Fibroblast of lung (primary cell): Measurements from ENCODE around the gene MAB21L3. TPM values are rescaled to one million over a fixed set of nuclear protein-coding genes. Genes with fewer than 3 reads are reported as not detected.

ENCODE experiments used
- DNase-seq, 2 donors: peaks; one replicate each; pipeline versions ENCODE4 v3.0.0 to v3.0.0-alpha.2; 2010; ENCODE audit warnings: low read depth in 2 of 2
- H2AFZ ChIP-seq: 2 replicates; pipeline ENCODE4 v1.5.1; 2012; ENCODE audit warnings: low read length, control low read depth, inconsistent platforms
- H3K27ac ChIP-seq: 2 replicates; pipeline ENCODE4 v1.5.1; 2011; ENCODE audit warnings: low read length, control low read depth; ENCODE audit not compliant: insufficient read depth
- H3K27me3 ChIP-seq: 2 replicates; pipeline ENCODE4 v1.5.1; 2011; ENCODE audit warnings: mild to moderate bottlenecking, low read length; ENCODE audit not compliant: control insufficient read depth, insufficient read depth
- H3K36me3 ChIP-seq: 2 replicates; pipeline ENCODE4 v1.5.1; 2011; ENCODE audit warnings: low read length; ENCODE audit not compliant: control insufficient read depth, insufficient read depth
- H3K4me1 ChIP-seq: 2 replicates; pipeline ENCODE4 v1.5.1; 2011; ENCODE audit warnings: low read length; ENCODE audit not compliant: control insufficient read depth, insufficient read depth; ENCODE audit errors: extremely low read depth
- H3K4me2 ChIP-seq: 2 replicates; pipeline ENCODE4 v1.5.1; 2011; ENCODE audit warnings: low read length, control low read depth; ENCODE audit not compliant: insufficient read depth; ENCODE audit errors: extremely low read depth
- H3K4me3 ChIP-seq, 4 experiments: fragments of 200-600 bp in 1 of 4; sonication (generic) in 1 of 4; replicated peaks in 1 of 4; 2 replicates each; pipeline ENCODE4 v1.5.1; 2011 to 2016; ENCODE audit warnings: low read length in 4 of 4, low read depth in 3 of 4, mild to moderate bottlenecking in 3 of 4, control low read depth in 2 of 4, inconsistent platforms in 1 of 4, mixed read lengths in 1 of 4; ENCODE audit not compliant: insufficient read depth in 1 of 4; ENCODE audit errors: control extremely low read depth in 1 of 4
- H3K79me2 ChIP-seq: 2 replicates; pipeline ENCODE4 v1.5.1; 2012; ENCODE audit warnings: mild to moderate bottlenecking, low read length, inconsistent platforms; ENCODE audit not compliant: control insufficient read depth, insufficient read depth
- H3K9ac ChIP-seq: 2 replicates; pipeline ENCODE4 v1.5.1; 2011; ENCODE audit warnings: mild to moderate bottlenecking, low read length, control low read depth; ENCODE audit not compliant: insufficient read depth
- H3K9me3 ChIP-seq: 2 replicates; pipeline ENCODE4 v1.5.1; 2012; ENCODE audit warnings: low read depth, low read length; ENCODE audit not compliant: control insufficient read depth, insufficient read depth
- H4K20me1 ChIP-seq: 2 replicates; pipeline ENCODE4 v1.5.1; 2011; ENCODE audit warnings: low read length; ENCODE audit not compliant: control insufficient read depth, insufficient read depth; ENCODE audit errors: extremely low read depth
- EZH2 ChIP-seq: IDR thresholded peaks from 2 replicates; pipeline ENCODE4 v1.5.1; 2012; ENCODE audit warnings: low read length, control low read depth, mild to moderate bottlenecking; ENCODE audit errors: missing control alignments
- polyA plus RNA-seq, 2 donors: library from polyadenylated mRNA; depleted of rRNA in 1 of 2; stranded (reverse) in 1 of 2; unstranded in 1 of 2; fragments of >200 nt; gene quantifications; 2 replicates each; pipeline ENCODE4 v1.2.1, GENCODE V29; 2011 to 2012; ENCODE audit warnings: missing spikeins in 1 of 2
- total RNA-seq: library from RNA; depleted of rRNA; stranded (reverse); fragments of >200 nt; gene quantifications from 2 replicates; pipeline ENCODE4 v1.2.1, GENCODE V29; 2014
- TF ChIP-seq, protein P1 (sequence below), 2 donors: IDR thresholded peaks in 1 of 2; conservative IDR thresholded peaks in 1 of 2; 1 replicate in 1 of 2; 2 replicates in 1 of 2; pipeline ENCODE4 v1.5.1; 2011 to 2012; ENCODE audit warnings: low read length in 2 of 2, control low read depth in 1 of 2, inconsistent platforms in 1 of 2, low read depth in 1 of 2, mild to moderate bottlenecking in 1 of 2

The MAB21L3 gene
- total and polyA plus RNA-seq, 2 donors (not counting 1 experiment from before 2014, with no cell fraction given), result 0.18 to 0.66 TPM

DNA sequence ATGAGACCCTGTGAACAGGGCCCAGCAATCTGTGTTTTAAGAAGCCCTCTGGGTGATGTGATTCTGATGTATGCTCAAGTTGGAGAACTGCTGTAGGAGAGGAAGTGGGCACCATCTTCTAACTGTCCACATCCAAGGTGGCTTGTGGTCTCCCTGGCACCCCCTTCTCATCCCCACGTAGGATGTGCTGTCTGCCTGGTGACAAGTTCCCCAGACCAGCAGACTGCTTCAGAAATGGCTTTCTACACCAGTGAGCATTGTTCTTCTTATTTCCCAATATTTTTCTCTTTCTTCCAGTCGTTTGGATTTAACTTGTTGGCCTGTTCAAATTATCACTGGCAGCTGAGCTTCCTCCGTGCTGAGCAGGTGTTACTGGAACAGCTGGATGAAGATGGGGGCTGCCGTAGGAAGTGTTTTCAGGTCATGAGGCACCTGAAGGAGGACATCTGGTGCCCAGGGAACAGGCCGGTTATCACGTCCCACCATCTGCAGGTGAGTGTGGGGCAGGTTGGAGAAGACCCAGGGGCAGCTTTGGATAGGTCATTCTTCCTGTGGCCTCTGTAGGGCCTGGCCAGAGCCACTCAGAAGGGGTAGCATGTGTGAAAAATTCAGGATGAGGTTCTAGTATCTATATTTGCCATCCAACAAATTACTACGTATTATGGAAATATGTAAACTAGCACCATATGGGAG lies 16.8 kb downstream of the MAB21L3 start:
- H3K4me1 ChIP-seq, result peaks cover 4% of the 10 kb centered on the region
- H3K79me2 ChIP-seq, result no peaks in the 10 kb centered on the region
- H4K20me1 ChIP-seq, result no peaks in the 10 kb centered on the region
- no peaks in the 10 kb centered on the region for H3K36me3 ChIP-seq
- no peak overlapping the region for H3K27ac ChIP-seq
- H3K27me3 ChIP-seq, result peaks cover 16% of the 10 kb centered on the region
- no peak overlapping the region for H3K4me2 ChIP-seq
- no peak for TF ChIP-seq EZH2
- TF ChIP-seq, protein P1, sequence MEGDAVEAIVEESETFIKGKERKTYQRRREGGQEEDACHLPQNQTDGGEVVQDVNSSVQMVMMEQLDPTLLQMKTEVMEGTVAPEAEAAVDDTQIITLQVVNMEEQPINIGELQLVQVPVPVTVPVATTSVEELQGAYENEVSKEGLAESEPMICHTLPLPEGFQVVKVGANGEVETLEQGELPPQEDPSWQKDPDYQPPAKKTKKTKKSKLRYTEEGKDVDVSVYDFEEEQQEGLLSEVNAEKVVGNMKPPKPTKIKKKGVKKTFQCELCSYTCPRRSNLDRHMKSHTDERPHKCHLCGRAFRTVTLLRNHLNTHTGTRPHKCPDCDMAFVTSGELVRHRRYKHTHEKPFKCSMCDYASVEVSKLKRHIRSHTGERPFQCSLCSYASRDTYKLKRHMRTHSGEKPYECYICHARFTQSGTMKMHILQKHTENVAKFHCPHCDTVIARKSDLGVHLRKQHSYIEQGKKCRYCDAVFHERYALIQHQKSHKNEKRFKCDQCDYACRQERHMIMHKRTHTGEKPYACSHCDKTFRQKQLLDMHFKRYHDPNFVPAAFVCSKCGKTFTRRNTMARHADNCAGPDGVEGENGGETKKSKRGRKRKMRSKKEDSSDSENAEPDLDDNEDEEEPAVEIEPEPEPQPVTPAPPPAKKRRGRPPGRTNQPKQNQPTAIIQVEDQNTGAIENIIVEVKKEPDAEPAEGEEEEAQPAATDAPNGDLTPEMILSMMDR (conservative IDR thresholded peaks at IDR 0.05 in 1 of 2, IDR thresholded peaks at IDR 0.05 in 1 of 2; ENCODE audit: low read depth in 1 of 2, low read length in 2 of 2), result no peak
- no peak overlapping the region for H3K9ac ChIP-seq
- H3K9me3 ChIP-seq, result no peaks in the 10 kb centered on the region
- H3K4me3 ChIP-seq, result no peak overlapping the region
- no peak overlapping the region for H2AFZ ChIP-seq
- DNase-seq, result no peak

DNA sequence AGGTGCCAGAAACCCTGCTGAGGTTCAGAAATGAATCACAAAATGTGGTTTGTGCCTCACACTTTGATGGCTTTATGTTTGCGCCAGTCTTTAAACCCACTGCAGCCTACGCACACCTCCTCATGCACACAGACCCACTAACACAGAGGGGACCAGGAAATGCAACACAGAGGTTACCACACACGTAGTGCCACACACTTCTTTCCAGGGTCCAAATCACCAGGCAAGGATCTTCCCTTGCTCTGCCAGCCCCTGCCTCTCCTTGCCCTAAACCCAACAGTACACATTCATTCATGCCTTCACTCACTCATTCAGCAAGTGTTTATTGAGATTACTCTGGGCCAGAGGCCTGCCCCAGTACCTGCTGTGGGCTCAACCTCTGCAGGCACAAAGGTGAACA lies 17.5 kb downstream of the MAB21L3 start:
- Histone ChIP-seq H3K4me1 (no peaks in the 10 kb centered on the region), H3K9me3 (no peaks in the 10 kb centered on the region), H3K27me3 (peaks cover 16% of the 10 kb centered on the region), H3K4me3 (no peak overlapping the region), H3K27ac (no peak overlapping the region), H4K20me1 (no peaks in the 10 kb centered on the region), H3K79me2 (no peaks in the 10 kb centered on the region), H3K36me3 (no peaks in the 10 kb centered on the region), H3K9ac (no peak overlapping the region), H2AFZ (no peak overlapping the region), H3K4me2 (no peak overlapping the region)
- TF ChIP-seq EZH2, result no peak
- TF ChIP-seq, protein P1 (conservative IDR thresholded peaks at IDR 0.05 in 1 of 2, IDR thresholded peaks at IDR 0.05 in 1 of 2; ENCODE audit: low read depth in 1 of 2, low read length in 2 of 2), result no peak
- no peak for DNase-seq

DNA sequence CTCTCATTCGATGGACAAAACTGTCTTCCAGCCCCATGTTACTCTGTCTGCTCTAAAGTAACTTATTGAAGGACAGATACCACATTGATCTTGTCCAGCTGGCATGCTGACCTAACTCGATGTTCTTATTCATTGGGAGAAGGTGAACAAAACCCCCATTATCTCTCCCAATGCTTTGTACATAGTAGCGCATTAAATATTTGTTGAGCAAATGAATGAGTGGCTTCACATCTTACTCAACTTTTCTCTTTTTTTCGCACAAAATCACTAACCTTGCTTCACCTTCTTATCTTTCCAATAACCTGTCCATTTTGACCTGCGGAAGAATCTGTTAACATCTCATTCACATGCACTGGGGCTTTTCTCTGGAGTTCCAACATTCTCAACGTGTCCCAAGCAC lies 18.3 kb downstream of the MAB21L3 start:
- no peak for DNase-seq
- no peaks in the 10 kb centered on the region for H3K79me2 ChIP-seq
- no peak overlapping the region for H3K4me3 ChIP-seq
- H3K4me2 ChIP-seq, result no peak overlapping the region
- H3K27me3 ChIP-seq, result peaks cover 16% of the 10 kb centered on the region
- H3K36me3 ChIP-seq, result no peaks in the 10 kb centered on the region
- H3K4me1 ChIP-seq, result no peaks in the 10 kb centered on the region
- no peaks in the 10 kb centered on the region for H4K20me1 ChIP-seq
- H3K27ac ChIP-seq, result no peak overlapping the region
- no peak for TF ChIP-seq EZH2
- TF ChIP-seq, protein P1 (conservative IDR thresholded peaks at IDR 0.05 in 1 of 2, IDR thresholded peaks at IDR 0.05 in 1 of 2; ENCODE audit: low read depth in 1 of 2, low read length in 2 of 2), result no peak
- H2AFZ ChIP-seq, result no peak overlapping the region
- H3K9ac ChIP-seq, result no peak overlapping the region
- H3K9me3 ChIP-seq, result no peaks in the 10 kb centered on the region
